Measurements from ENCODE around the gene LRRC56. TPM values are rescaled to one million over a fixed set of nuclear protein-coding genes. Genes with fewer than 3 reads are reported as not detected.

Gene LRRC56
- total RNA-seq, 1 experiment from 2014 or later = 3.4 TPM

DNA sequence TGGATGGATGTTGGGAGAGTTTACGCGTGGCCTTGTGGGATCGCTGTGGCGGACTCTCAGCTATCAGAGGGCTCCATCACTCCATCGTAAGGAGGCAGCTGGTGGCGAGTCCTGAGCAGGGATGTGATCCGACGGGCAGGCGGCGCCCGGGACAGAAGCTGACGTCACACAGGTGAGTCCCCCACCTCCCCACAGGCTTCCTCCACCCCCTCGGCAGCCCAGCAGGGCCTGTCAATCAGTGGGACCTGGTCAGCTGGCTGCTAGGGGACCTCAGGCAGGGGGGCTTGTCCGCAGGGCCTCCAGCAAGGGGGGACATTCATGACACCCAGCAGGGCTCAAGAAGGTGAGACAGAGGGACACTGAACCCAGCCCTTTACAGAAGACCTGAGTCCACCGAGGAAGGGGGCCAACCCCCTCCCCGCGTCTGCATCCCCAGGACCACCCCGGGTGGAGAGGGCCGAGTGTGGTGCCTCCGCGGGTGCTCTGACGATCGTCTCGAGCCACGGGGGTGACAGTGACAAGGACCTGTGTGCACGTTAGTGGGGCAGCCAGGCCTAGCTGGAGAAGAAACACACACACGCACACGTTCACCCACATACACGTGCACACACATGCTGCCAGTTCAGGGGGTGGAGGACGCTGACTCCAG, 9.0 kb upstream of the LRRC56 start:
- Histone ChIP-seq H3K9ac (ENCODE audit: extremely low read depth, insufficient read length, low read length) (no peak overlapping the region), H3K56ac (ENCODE audit: insufficient read length, low read depth, low read length) (no peak overlapping the region), H3K79me1 (ENCODE audit: insufficient read depth, low read depth, low read length, poor library complexity, severe bottlenecking) (no peaks in the 10 kb centered on the region), H3K27me3 (ENCODE audit: insufficient read depth, low read length) (no peaks in the 10 kb centered on the region), H3K4me2 (ENCODE audit: insufficient read depth, insufficient read length, low read length) (no peak overlapping the region), H4K5ac (ENCODE audit: insufficient read length, low read depth, low read length) (no peak overlapping the region), H2BK12ac (ENCODE audit: insufficient read length, low read depth, low read length) (no peak overlapping the region), H2BK15ac (ENCODE audit: low read depth, low read length) (no peak overlapping the region), H3T11ph (ENCODE audit: low read length) (no peak overlapping the region), H3K4me1 (ENCODE audit: insufficient read depth, low read length) (no peaks in the 10 kb centered on the region), H2BK5ac (ENCODE audit: insufficient read length, low read length) (no peak overlapping the region), H4K20me1 (ENCODE audit: control insufficient read depth, insufficient read depth, insufficient read length) (no peaks in the 10 kb centered on the region), H3K9me3 (ENCODE audit: control insufficient read depth, low read depth, low read length) (no peaks in the 10 kb centered on the region), H4K8ac (replicated peaks; ENCODE audit: insufficient read length, low read depth, low read length) (no peak overlapping the region), H2AK5ac (ENCODE audit: insufficient read length, low read length) (no peak overlapping the region), H2AFZ (ENCODE audit: low read length) (no peak overlapping the region), H2BK120ac (ENCODE audit: low read depth, low read length, poor library complexity, severe bottlenecking) (no peak overlapping the region), H3K4ac (ENCODE audit: low read depth, low read length) (no peak overlapping the region), H3K79me2 (ENCODE audit: insufficient read depth, low read length) (no peaks in the 10 kb centered on the region), H3K23me2 (ENCODE audit: insufficient read length, low read depth, low read length, poor library complexity, severe bottlenecking) (no peaks in the 10 kb centered on the region), H4K91ac (ENCODE audit: insufficient read length, low read depth, low read length) (no peak overlapping the region), H3K27ac (ENCODE audit: insufficient read length, low read depth, low read length) (no peak overlapping the region), H3K23ac (ENCODE audit: insufficient read length, low read depth, low read length) (no peak overlapping the region), H2BK20ac (ENCODE audit: low read depth, low read length, poor library complexity, severe bottlenecking) (no peak overlapping the region), H3K18ac (ENCODE audit: insufficient read length, low read depth, low read length) (no peak overlapping the region), H3K14ac (ENCODE audit: insufficient read depth, low read length) (no peak overlapping the region)
- no CpG with 5 or more reads among the region's 30 CpGs for WGBS (ENCODE audit: extremely low coverage, insufficient read length, low lambda C conversion rate)
- Mint-ChIP-seq H3K27me3 (ENCODE audit: low read depth) (peaks cover 2% of the 10 kb centered on the region), H3K9me3 (peaks cover 4 to 5% of the 10 kb centered on the region in 2 experiments; a peak in 3 of 5 replicates), H3K4me3 (no peak overlapping the region), H3K27ac (no peak overlapping the region; a peak in 1 of 7 replicates), H3K36me3 (ENCODE audit: insufficient read depth in 1 of 3, low read depth in 3 of 3) (peaks cover 6 to 10% (median 8%) of the 10 kb centered on the region in 3 experiments; a peak in 6 of 7 replicates), H3K4me1 (no peaks in the 10 kb centered on the region)
- DNase-seq = no peak
- TF ChIP-seq, protein P1, sequence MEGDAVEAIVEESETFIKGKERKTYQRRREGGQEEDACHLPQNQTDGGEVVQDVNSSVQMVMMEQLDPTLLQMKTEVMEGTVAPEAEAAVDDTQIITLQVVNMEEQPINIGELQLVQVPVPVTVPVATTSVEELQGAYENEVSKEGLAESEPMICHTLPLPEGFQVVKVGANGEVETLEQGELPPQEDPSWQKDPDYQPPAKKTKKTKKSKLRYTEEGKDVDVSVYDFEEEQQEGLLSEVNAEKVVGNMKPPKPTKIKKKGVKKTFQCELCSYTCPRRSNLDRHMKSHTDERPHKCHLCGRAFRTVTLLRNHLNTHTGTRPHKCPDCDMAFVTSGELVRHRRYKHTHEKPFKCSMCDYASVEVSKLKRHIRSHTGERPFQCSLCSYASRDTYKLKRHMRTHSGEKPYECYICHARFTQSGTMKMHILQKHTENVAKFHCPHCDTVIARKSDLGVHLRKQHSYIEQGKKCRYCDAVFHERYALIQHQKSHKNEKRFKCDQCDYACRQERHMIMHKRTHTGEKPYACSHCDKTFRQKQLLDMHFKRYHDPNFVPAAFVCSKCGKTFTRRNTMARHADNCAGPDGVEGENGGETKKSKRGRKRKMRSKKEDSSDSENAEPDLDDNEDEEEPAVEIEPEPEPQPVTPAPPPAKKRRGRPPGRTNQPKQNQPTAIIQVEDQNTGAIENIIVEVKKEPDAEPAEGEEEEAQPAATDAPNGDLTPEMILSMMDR (conservative IDR thresholded peaks at IDR 0.05) = no peak
